Ovary (tissue), 3 donors: ENCODE results near the gene TNIK.

Experiments used
- CTCF ChIP-seq, 3 donors: fragments of 450-650 bp in 2 of 3; fragments of 200-600 bp in 1 of 3; IDR thresholded peaks; one replicate each; pipeline versions ENCODE4 v1.5.1 to v1.8.0; 2016 to 2022; ENCODE audit warnings: antibody characterized with exemption in 3 of 3, mild to moderate bottlenecking in 1 of 3
- POLR2A ChIP-seq: fragments of 450-650 bp; IDR thresholded peaks from one replicate; pipeline ENCODE4 v1.6.1; 2017; ENCODE audit warnings: antibody characterized with exemption, mild to moderate bottlenecking, moderate library complexity
- donor health status: DM: no; HTN: no; CAD: no.

- TF ChIP-seq CTCF (IDR thresholded peaks at IDR 0.05) (no peak), POLR2A (no peak)
These were observed 120.6 kb downstream of the TNIK start for GRCh38 chr3:171339598-171339997.
